ENCODE data around the gene SDK2. TPM values are rescaled to one million over a fixed set of nuclear protein-coding genes. Genes with fewer than 3 reads are reported as not detected.

SDK2 gene
- total RNA-seq, 2 donors from 2014 or later: 0.08 to 0.14 TPM

DNA sequence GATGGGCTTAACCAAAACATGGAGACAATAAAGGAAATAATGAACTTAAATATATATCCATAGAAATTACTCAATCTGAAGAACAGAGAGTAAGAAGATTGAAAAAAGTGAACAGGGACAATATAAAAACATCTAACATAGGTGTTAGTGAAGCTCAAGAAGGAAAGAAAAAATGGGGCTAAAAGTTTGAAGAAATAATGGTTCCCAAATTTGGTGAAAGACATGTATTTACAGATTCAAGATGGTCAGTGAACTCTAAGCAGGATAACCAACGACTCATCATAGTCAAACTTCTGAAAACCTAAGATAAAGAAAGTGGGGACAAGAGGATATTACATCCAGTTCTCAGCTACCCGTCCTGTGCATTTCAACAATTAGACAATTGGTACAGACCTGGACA is 22.6 kb downstream of the SDK2 start:
- ATAC-seq: no peak
- peaks cover 4% of the 10 kb centered on the region for H3K9me3 Mint-ChIP-seq
- H3K27me3 Mint-ChIP-seq: peaks cover 3 to 14% of the 10 kb centered on the region in 2 donors
- no peak overlapping the region for H3K4me3 Mint-ChIP-seq
- H3K36me3 Mint-ChIP-seq: no peaks in the 10 kb centered on the region
- H3K4me1 Mint-ChIP-seq (ENCODE audit: low read depth in 2 of 2): no peaks in the 10 kb centered on the region
- no peak overlapping the region for H3K27ac Mint-ChIP-seq
- no peak for DNase-seq (ENCODE audit: low spot score)

DNA sequence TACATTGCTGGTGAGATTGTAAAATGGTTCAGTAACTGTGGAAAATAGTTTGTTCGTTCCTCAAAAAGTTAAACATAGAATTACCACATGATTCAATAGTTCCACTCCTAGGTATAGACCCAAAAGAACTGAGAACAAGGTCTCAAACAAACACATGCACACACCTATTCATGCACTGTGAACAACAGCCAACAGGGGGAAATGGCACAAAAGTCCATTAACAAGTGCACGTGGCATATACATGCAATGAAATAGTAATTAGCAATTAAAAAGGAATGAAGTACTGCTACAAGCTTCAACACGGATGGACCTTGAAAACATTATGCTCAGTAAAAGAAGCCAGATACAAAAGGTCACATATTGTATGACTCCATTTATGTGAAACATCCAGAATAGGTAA is 23.8 kb downstream of the SDK2 start:
- peaks cover 4% of the 10 kb centered on the region for H3K9me3 Mint-ChIP-seq
- no peaks in the 10 kb centered on the region for H3K4me1 Mint-ChIP-seq (ENCODE audit: low read depth in 2 of 2)
- ATAC-seq (no peak), DNase-seq (ENCODE audit: low spot score) (no peak)
- no peak overlapping the region for H3K27ac Mint-ChIP-seq
- no peaks in the 10 kb centered on the region for H3K36me3 Mint-ChIP-seq
- H3K27me3 Mint-ChIP-seq: peaks cover 14 to 18% of the 10 kb centered on the region in 2 donors
- no peak overlapping the region for H3K4me3 Mint-ChIP-seq

DNA sequence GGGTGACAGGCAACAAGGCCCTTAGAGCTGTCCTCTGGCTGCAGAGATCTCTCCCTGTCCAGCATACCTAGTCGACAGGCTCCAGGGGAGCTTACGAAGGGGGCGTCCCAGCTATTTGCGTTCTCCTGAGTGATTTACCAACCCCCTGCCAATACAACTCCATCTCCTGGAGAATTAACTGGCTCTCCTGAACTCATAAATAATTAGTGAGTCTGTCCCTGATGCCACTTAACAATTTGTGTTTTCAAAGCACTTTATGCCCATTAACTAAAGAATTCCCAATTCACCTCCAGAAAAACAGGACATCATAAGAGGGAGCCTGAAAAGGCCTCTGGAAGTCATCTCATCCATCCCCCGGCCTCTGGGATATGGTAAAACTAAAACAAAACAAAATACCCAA is 26.7 kb downstream of the SDK2 start:
- no peak for ATAC-seq
- DNase-seq (ENCODE audit: low spot score): no peak
- H3K36me3 Mint-ChIP-seq: no peaks in the 10 kb centered on the region
- H3K27me3 Mint-ChIP-seq: peaks cover 14 to 21% of the 10 kb centered on the region in 2 donors
- H3K4me1 Mint-ChIP-seq (ENCODE audit: low read depth in 2 of 2): no peaks in the 10 kb centered on the region
- H3K4me3 Mint-ChIP-seq: no peak overlapping the region
- no peak overlapping the region for H3K27ac Mint-ChIP-seq
- peaks cover 4% of the 10 kb centered on the region for H3K9me3 Mint-ChIP-seq

DNA sequence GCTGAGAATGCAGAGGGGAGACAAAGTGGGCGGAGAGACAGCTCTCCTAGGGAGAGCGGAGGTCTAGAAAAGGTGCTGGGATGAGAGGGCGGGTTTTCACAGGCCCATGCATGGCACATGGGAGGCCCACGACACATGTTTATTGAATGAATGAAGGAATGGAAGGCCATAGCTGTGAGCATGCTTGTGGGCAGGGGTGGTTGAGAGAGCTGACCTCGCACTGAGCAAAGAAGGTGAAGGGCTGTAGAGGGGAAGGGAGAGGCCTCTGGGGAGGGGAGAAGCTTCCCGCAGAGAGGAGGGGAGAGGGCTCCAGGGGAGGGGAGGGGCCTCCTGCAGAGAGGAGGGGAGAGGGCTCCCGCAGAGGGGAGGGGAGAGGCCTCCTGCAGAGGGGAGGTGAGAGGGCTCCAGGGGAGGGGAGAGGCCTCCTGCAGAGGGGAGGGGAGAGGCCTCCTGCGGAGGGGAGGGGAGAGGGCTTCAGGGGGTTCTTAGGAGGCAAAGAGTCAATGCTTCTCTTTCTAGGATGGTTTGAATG is 27.3 kb downstream of the SDK2 start:
- H3K27me3 Mint-ChIP-seq: peaks cover 14 to 21% of the 10 kb centered on the region in 2 donors
- no peaks in the 10 kb centered on the region for H3K4me1 Mint-ChIP-seq (ENCODE audit: low read depth in 2 of 2)
- no peak for DNase-seq (ENCODE audit: low spot score)
- no peak overlapping the region for H3K27ac Mint-ChIP-seq
- H3K36me3 Mint-ChIP-seq: no peaks in the 10 kb centered on the region
- ATAC-seq: no peak
- no peak overlapping the region for H3K4me3 Mint-ChIP-seq
- peaks cover 4% of the 10 kb centered on the region for H3K9me3 Mint-ChIP-seq

DNA sequence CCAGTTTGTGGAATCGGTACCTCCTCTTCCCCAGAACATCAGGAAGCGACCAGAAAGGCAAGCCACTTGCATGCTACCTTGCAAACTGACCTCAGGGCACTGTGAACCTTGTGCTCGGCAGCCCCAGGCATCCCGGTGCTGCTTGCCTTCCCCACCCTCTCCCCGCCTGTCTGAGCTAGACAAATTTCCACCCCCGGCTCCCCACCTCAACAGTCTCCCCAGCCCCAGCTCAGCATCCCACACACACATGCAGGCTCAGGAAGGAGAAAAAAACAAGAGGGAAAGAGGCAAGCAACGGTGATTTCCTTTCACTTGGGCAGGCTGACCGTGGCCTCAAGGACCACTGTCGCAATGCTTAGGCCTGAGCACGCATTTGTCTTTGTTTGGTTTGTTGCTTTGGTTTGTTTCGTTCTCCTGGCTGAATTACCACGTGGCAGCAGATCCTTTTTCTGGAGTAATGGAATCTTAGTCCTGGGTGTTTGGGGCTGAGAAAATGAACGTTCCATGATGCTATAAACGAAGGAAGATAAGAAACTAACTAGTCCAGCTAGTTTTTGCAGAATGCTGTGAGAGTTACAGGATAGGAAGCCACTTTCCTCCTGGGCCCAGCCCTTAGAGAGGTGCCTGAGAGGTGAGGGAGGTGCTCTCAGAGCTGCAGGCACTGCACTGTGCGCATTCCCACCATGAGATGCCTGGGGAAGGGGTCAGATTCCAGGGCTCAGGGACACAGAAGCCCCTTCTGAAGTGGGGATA is 27.9 kb downstream of the SDK2 start:
- H3K4me3 Mint-ChIP-seq: no peak overlapping the region
- DNase-seq (ENCODE audit: low spot score): no peak
- H3K36me3 Mint-ChIP-seq: no peaks in the 10 kb centered on the region
- H3K27me3 Mint-ChIP-seq: peaks cover 14 to 21% of the 10 kb centered on the region in 2 donors
- H3K27ac Mint-ChIP-seq: no peak overlapping the region
- peaks cover 4% of the 10 kb centered on the region for H3K9me3 Mint-ChIP-seq
- no peak for ATAC-seq
- no peaks in the 10 kb centered on the region for H3K4me1 Mint-ChIP-seq (ENCODE audit: low read depth in 2 of 2)

DNA sequence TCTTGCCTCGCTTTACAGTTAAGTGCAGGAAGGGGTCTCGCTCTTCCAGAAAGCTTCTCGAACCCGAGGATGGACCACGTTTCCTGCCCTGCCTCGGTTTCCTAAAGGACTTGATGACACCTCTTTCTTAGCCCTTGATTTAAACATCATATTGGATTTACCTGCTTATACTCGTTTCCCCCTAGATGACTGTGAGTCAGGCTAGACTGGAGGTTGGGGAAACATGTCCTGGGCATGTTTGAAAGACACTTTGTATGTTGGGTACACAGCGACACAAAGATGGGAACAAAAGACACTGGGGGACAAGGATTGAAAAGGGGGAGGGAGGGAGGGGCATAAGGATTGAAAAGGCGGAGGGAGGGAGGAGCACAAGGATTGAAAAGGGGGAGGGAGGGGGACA is 30.0 kb downstream of the SDK2 start:
- ATAC-seq (no peak), DNase-seq (ENCODE audit: low spot score) (no peak)
- H3K9me3 Mint-ChIP-seq: peaks cover 2% of the 10 kb centered on the region
- H3K36me3 Mint-ChIP-seq: no peaks in the 10 kb centered on the region
- H3K4me1 Mint-ChIP-seq (ENCODE audit: low read depth in 2 of 2): no peaks in the 10 kb centered on the region
- H3K27me3 Mint-ChIP-seq: peaks cover 21 to 22% of the 10 kb centered on the region in 2 donors
- no peak overlapping the region for H3K4me3 Mint-ChIP-seq
- no peak overlapping the region for H3K27ac Mint-ChIP-seq

DNA sequence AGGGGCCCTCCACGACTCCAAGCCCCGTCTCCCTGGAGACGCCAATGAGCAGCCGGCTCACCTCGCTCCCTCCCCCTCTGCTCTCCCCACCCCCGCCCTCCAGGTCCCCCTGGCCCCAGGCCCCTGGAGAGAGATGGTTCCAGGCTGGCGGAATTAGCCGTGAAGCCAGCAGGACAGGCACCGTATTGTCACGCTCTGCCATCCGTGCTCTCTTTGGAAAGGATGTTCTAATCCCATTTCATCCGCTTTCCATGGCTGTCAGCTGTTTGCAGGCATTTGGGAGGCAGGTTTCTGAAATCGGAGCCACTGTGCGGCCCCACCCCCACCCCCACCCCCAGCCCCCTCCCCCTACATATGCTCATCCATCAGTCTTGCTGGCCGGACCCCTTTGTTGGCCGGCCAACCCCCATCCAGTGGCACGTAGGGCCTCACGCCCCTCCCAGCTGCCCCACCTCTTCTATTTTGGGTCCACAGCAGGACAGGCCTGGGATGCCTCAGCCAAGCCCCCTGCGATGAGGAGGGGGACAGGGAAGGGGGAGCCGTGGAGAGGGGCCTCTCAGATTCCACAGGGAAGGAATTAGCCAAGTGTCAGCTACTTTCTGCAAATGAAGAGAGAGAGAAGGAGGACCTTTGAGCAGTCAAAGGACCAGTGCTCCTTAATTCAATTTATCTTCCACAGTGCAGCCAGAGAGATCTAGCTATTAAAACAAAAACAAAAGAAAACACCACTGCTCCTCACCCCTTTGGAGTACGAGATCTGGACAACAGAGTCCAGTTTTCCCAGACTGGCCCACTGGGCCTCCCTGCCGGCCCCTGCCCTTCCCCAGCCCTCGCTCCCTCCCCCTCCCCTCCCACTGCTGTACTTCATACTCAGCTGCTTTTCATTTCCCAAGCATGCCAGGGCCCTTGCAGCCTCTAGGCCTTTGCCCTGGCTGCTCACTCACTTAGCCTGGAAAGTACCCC is 30.7 kb downstream of the SDK2 start:
- H3K36me3 Mint-ChIP-seq: no peaks in the 10 kb centered on the region
- H3K4me1 Mint-ChIP-seq (ENCODE audit: low read depth in 2 of 2): no peaks in the 10 kb centered on the region
- peaks cover 26 to 29% of the 10 kb centered on the region in 2 donors for H3K27me3 Mint-ChIP-seq
- H3K9me3 Mint-ChIP-seq: no peaks in the 10 kb centered on the region
- no peak overlapping the region for H3K27ac Mint-ChIP-seq
- H3K4me3 Mint-ChIP-seq: no peak overlapping the region
- ATAC-seq: no peak
- no peak for DNase-seq (ENCODE audit: low spot score)

DNA sequence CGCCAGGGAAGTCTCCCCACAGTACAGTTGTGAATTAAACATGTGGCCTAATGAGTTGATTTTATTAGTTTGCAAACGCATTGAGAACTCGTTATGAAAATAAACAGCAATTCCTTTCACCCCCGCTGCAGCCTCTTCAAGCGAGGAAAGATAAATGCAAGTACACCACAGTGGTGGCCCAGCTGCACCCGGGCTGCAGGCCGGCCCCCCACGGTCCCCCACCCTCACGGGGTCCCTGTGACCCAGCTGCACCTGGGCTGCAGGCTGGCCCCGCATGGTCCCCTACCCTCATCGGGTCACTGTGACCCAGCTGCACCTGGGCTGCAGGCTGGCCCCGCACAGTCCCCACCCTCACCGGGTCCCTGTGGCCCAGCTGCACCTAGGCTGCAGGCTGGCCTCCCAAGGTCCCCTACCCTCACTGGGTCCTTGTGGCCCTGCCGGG is 32.2 kb downstream of the SDK2 start:
- no peak for DNase-seq (ENCODE audit: low spot score)
- peaks cover 21 to 29% of the 10 kb centered on the region in 2 donors for H3K27me3 Mint-ChIP-seq
- no peaks in the 10 kb centered on the region for H3K9me3 Mint-ChIP-seq
- no peaks in the 10 kb centered on the region for H3K36me3 Mint-ChIP-seq
- no peak overlapping the region for H3K27ac Mint-ChIP-seq
- no peak for ATAC-seq
- H3K4me1 Mint-ChIP-seq (ENCODE audit: low read depth in 2 of 2): no peaks in the 10 kb centered on the region
- H3K4me3 Mint-ChIP-seq: no peak overlapping the region

DNA sequence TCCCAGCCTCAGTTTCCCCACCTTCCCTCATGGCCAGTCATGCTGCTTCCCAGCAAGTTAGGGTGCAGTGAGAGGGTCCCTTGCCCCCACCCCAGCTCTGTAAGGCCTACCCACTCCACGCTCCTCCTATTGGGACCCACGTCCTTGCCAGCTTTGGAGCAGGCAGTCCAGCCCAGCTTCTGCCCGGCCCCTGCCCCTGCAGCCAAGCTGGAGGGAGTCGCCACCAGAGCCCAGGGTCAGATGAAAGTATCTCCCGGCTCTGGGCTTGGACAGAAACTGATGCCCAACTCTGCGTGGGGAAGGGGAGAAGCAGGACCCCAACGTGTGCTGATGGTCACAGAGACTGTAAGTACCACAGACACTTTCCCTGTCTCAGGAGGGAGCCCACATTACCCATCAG is 32.6 kb downstream of the SDK2 start:
- Mint-ChIP-seq H3K27ac (no peak overlapping the region), H3K27me3 (peaks cover 18 to 25% of the 10 kb centered on the region in 2 donors), H3K36me3 (no peaks in the 10 kb centered on the region), H3K9me3 (no peaks in the 10 kb centered on the region), H3K4me1 (ENCODE audit: low read depth in 2 of 2) (no peaks in the 10 kb centered on the region), H3K4me3 (no peak overlapping the region)
- no peak for DNase-seq (ENCODE audit: low spot score)
- no peak for ATAC-seq

DNA sequence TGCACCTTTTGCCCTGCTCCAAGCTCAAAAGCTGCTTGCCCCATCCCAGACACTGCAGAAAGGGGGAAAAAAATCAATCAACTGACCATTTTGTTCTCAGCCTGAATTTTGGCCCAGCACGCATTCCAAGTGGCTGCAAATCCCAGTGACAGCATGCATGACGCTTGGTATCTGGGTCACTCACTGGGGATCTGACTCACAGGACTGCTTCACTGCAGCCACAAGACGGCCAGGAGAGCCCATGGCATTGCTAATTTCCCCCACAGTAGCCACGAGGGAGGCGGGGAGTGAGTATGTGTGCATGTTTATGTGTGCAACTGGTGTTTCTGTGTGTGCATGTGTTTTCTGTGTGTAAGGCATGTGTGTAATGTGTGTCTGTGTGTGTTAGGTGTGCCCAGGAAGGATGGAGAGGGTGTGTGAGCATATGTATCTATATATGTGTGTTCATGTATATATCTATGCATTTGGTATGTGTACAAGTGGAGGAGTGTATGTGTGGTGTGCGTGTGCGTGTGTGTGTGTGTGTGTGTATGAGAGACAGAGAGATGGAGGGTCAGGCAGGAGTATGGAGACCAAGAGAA is 33.8 kb downstream of the SDK2 start:
- DNase-seq (ENCODE audit: low spot score) (no peak), ATAC-seq (no peak)
- no peaks in the 10 kb centered on the region for H3K4me1 Mint-ChIP-seq (ENCODE audit: low read depth in 2 of 2)
- no peak overlapping the region for H3K27ac Mint-ChIP-seq
- H3K27me3 Mint-ChIP-seq: peaks cover 15% of the 10 kb centered on the region in 2 donors
- H3K4me3 Mint-ChIP-seq: no peak overlapping the region
- H3K36me3 Mint-ChIP-seq: no peaks in the 10 kb centered on the region
- H3K9me3 Mint-ChIP-seq: no peaks in the 10 kb centered on the region

DNA sequence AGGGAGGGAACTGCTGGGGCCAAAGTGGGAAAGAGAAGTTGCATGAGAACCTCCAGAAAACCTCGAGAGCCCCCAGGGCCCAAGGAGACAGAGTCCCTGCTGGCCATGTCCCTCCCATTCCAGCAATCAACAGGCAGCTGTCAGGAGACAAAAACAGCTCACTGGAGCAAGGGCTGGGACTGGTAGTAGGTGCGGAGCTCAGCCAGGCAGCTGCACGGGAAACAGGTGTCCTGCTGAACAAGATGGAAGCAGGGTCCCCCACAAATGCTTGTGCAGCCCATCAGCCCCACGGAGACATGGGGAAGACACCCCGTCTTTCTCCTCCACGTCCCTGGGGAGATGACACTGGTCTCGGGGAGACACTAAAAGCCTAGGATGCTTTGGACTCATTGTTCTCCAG is 34.5 kb downstream of the SDK2 start:
- ATAC-seq (no peak), DNase-seq (ENCODE audit: low spot score) (no peak)
- H3K36me3 Mint-ChIP-seq: no peaks in the 10 kb centered on the region
- no peaks in the 10 kb centered on the region for H3K9me3 Mint-ChIP-seq
- peaks cover 15% of the 10 kb centered on the region in 2 donors for H3K27me3 Mint-ChIP-seq
- no peak overlapping the region for H3K4me3 Mint-ChIP-seq
- H3K27ac Mint-ChIP-seq: no peak overlapping the region
- H3K4me1 Mint-ChIP-seq (ENCODE audit: low read depth in 2 of 2): no peaks in the 10 kb centered on the region

DNA sequence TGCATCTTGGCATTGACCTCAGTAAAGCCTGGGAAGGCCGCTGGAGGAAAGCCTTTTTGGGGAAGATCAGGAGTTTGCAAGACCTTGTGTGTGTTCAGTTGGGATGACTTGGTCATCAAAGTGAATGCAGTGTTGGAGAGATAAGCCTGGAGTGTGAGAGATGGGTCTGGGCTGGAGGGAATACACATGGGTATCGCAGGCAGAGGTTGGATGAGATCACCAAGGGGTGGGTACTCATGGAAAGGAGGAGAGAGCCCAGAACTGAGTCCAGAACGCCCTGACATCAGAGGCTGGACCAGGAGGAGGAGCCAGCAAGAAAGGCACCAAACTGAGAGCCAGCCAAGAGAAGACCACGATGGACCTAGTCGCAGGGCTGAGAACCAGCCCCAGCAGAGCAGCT is 35.2 kb downstream of the SDK2 start:
- Mint-ChIP-seq H3K4me3 (no peak overlapping the region), H3K36me3 (no peaks in the 10 kb centered on the region), H3K27me3 (peaks cover 12 to 15% of the 10 kb centered on the region in 2 donors), H3K4me1 (ENCODE audit: low read depth in 2 of 2) (no peaks in the 10 kb centered on the region), H3K27ac (no peak overlapping the region), H3K9me3 (no peaks in the 10 kb centered on the region)
- no peak for DNase-seq (ENCODE audit: low spot score)
- ATAC-seq: no peak

DNA sequence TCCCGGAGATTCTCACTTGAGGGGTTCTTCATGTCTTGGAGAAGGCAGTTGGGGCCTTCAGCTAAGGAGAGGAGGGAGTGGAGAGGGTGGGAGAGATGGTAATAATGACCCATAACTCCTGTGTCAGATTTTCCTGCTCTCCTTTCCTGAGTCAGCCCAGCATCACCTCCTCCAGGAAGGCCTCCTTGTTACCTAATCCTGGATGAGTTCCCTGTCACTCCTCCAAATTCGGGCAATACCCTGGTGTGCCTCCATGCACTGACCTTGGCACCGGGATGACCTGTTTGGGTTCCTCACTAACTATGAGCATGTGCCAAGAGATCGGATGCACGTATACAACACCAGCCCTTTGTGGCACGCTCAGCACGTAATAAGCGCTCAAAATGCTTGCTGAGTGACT is 38.8 kb downstream of the SDK2 start:
- Mint-ChIP-seq H3K36me3 (no peaks in the 10 kb centered on the region), H3K4me3 (no peak overlapping the region), H3K27ac (no peak overlapping the region), H3K9me3 (no peaks in the 10 kb centered on the region), H3K4me1 (ENCODE audit: low read depth in 2 of 2) (no peaks in the 10 kb centered on the region), H3K27me3 (peaks cover 10 to 11% of the 10 kb centered on the region in 2 donors)
- ATAC-seq: no peak
- no peak for DNase-seq (ENCODE audit: low spot score)

Measured in natural killer cell treated with Interleukin-12 subunit alpha and Interleukin-12 subunit beta and Interleukin-15 and Interleukin-18, amount 100 ng/mL, for 72 hours (primary cell).